Ishikawa (cell line): ENCODE data around the gene FTO.

ENCODE experiments used
- CEBPB ChIP-seq: IDR thresholded peaks from 2 replicates; pipeline ENCODE4 v1.6.1; 2012
- CREB1 ChIP-seq: IDR thresholded peaks from 2 replicates; pipeline ENCODE4 v1.6.1; 2012; ENCODE audit warnings: low read depth
- EGR1 ChIP-seq: IDR thresholded peaks from 2 replicates; pipeline ENCODE4 v1.6.1; 2012
- EP300 ChIP-seq: IDR thresholded peaks from 2 replicates; pipeline ENCODE4 v1.6.1; 2012; ENCODE audit warnings: borderline replicate concordance
- FOXM1 ChIP-seq: IDR thresholded peaks from 2 replicates; pipeline ENCODE4 v1.6.1; 2012; ENCODE audit warnings: low read depth, borderline replicate concordance
- NFIC ChIP-seq: IDR thresholded peaks from 2 replicates; pipeline ENCODE4 v1.6.1; 2012
- RAD21 ChIP-seq: IDR thresholded peaks from 2 replicates; pipeline ENCODE4 v1.6.1; 2012; ENCODE audit warnings: low read depth
- REST ChIP-seq: IDR thresholded peaks from 2 replicates; pipeline ENCODE4 v1.6.1; 2012; ENCODE audit warnings: low read depth, mild to moderate bottlenecking
- TAF1 ChIP-seq: IDR thresholded peaks from 2 replicates; pipeline ENCODE4 v1.6.1; 2012; ENCODE audit warnings: low read depth, mild to moderate bottlenecking
- TCF12 ChIP-seq: IDR thresholded peaks from 2 replicates; pipeline ENCODE4 v1.6.1; 2012; ENCODE audit warnings: low read depth
- TEAD4 ChIP-seq: IDR thresholded peaks from 2 replicates; pipeline ENCODE4 v1.6.1; 2012
- YY1 ChIP-seq: IDR thresholded peaks from 2 replicates; pipeline ENCODE4 v1.6.1; 2012; ENCODE audit warnings: low read depth
- ZBTB7A ChIP-seq: IDR thresholded peaks from 2 replicates; pipeline ENCODE4 v1.6.1; 2012; ENCODE audit warnings: low read depth
- TF ChIP-seq, protein P1 (sequence below): IDR thresholded peaks from 2 replicates; pipeline ENCODE4 v1.6.1; 2012
- TF ChIP-seq, protein P2 (sequence below): IDR thresholded peaks from 2 replicates; pipeline ENCODE4 v1.6.1; 2012

FTO gene

DNA sequence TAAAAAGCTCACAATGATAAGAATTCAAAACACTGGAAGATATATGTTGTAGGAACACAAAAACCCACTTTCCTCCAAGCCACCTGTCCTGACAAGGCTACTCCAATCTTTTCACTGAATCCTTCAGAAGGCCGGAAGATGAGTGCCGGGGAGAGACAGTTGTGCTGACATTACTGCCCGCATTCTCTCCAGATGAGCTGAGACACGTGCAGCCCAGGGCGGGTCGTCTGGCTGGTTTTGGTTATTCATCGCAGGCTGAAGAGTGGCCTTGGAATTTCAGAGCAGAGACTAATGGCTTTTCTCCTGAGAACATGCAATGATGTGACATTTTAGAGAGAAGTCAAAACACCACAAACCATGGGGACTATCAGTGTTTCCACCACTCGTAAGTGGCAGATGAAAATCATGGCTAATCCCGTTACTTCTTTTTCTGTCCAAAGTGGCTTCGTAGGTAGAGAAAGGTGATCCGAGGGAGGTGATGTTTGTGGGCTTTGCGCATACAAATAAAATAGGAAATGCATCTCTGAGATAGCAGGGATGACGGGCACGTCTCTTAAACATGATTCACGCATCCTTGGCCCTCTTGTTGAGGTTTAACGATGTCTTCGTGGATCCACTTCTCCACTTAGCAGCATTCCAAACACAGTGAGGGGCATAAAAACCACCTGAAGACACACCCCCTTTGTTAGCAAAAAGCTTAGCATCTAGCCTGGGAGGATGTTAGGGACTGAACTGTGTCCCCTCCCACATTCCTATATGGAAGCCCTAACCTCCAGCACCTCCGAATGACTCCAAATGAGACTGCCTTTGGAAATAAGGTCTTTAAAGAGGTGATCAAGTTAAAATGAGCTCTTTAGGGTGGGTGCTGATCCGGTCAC is 448.6 kb downstream of the FTO start:
- TF ChIP-seq NFIC: no peak
- no peak for TF ChIP-seq FOXM1
- no peak for TF ChIP-seq EGR1
- TF ChIP-seq ZBTB7A: no peak
- TF ChIP-seq TAF1: no peak
- TF ChIP-seq TEAD4: no peak
- TF ChIP-seq RAD21: no peak
- TF ChIP-seq, protein P1, sequence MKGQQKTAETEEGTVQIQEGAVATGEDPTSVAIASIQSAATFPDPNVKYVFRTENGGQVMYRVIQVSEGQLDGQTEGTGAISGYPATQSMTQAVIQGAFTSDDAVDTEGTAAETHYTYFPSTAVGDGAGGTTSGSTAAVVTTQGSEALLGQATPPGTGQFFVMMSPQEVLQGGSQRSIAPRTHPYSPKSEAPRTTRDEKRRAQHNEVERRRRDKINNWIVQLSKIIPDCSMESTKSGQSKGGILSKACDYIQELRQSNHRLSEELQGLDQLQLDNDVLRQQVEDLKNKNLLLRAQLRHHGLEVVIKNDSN: no peak
- TF ChIP-seq, protein P2, sequence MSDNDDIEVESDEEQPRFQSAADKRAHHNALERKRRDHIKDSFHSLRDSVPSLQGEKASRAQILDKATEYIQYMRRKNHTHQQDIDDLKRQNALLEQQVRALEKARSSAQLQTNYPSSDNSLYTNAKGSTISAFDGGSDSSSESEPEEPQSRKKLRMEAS: no peak

DNA sequence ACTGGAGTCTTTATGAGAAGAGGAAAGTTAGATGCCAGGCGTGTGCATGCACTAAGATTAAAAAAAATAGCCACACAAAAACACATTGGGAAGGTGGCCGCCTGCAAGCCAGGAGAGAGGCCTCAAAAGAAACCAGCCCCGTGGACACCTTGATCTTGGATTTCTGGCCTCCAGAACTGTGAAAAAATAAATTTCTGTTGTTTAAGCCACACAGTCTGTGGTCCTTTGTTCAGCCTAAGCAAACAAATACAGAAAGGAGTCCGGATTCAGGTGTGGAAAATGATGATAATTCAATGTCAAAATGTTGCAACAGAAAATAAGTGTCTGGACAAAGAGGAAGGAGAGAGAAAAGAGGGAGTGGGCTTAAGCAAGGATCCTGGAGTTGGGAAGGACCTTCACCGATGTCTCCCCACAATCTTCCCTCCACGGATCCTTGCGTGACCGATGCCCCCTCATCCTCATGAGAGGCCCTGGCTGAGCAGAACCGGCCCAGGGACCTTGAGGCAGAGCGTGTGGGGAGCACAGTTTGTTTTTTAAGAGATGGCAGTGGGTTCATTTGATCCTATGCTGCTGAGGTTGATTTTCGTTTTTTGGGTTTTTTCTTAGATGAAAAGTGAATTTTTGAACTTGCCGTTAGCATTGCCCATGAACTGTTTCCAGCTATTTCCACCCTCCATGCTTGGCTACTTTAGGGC is 449.4 kb downstream of the FTO start:
- TF ChIP-seq EGR1: no peak
- no peak for TF ChIP-seq YY1
- TF ChIP-seq FOXM1: no peak

- TF ChIP-seq ZBTB7A (no peak), EP300 (no peak), YY1 (no peak), TCF12 (no peak), NFIC (no peak), EGR1 (no peak), FOXM1 (no peak), TEAD4 (no peak), TAF1 (no peak), REST (no peak), RAD21 (no peak), CREB1 (no peak), CEBPB (no peak)
- TF ChIP-seq, protein P2: no peak
- TF ChIP-seq, protein P1: no peak
Observed at GRCh38 chr16:54156349-54156748, 452.4 kb downstream of the FTO start.

- TF ChIP-seq, protein P1: no peak
- TF ChIP-seq RAD21: no peak
- TF ChIP-seq ZBTB7A: no peak
- no peak for TF ChIP-seq YY1
- TF ChIP-seq TAF1: no peak
- TF ChIP-seq NFIC: no peak
- TF ChIP-seq, protein P2: no peak
- TF ChIP-seq REST: no peak
- TF ChIP-seq EGR1: no peak
- no peak for TF ChIP-seq CREB1
- no peak for TF ChIP-seq CEBPB
- no peak for TF ChIP-seq TEAD4
- no peak for TF ChIP-seq EP300
- no peak for TF ChIP-seq FOXM1
- no peak for TF ChIP-seq TCF12
Observed at GRCh38 chr16:54158986-54159385, 455.0 kb downstream of the FTO start.

GRCh38 chr16:54159490-54160080 is 455.6 kb downstream of the FTO start:
- TF ChIP-seq TCF12 (no peak), RAD21 (no peak), TEAD4 (no peak), EP300 (no peak), CEBPB (no peak), ZBTB7A (no peak), TAF1 (no peak), FOXM1 (no peak), EGR1 (no peak), YY1 (no peak), NFIC (no peak), REST (no peak), CREB1 (no peak)
- TF ChIP-seq, protein P2: no peak
- TF ChIP-seq, protein P1: no peak
